GM12864 (cell line): ENCODE data around the gene HOXA5.

ENCODE experiments used
- DNase-seq: peaks from one replicate; pipeline ENCODE4 v3.0.0-alpha.2; 2011; ENCODE audit warnings: low read depth
- H3K4me3 ChIP-seq: 2 replicates; pipeline ENCODE4 v1.5.1; 2011; ENCODE audit warnings: mild to moderate bottlenecking, low read depth, low read length, control low read depth
- TF ChIP-seq, protein P1 (sequence below): IDR thresholded peaks from 2 replicates; pipeline ENCODE4 v1.5.1; 2011; ENCODE audit warnings: low read depth, mild to moderate bottlenecking, moderate library complexity, low read length, control low read depth, inconsistent platforms; ENCODE audit errors: missing control alignments

HOXA5 gene

GRCh38 chr7:27185013-27185853 lies 41.8 kb upstream of the HOXA5 start, which contains the start of gene HOXA11:
Gene HOXA11 (minus strand): TSS chr7:27185232. CDS start chr7:27185144, 88 bp downstream.
- no peak for DNase-seq
- H3K4me3 ChIP-seq: peak within 1 kb of the TSS; percentile 24
- TF ChIP-seq, protein P1, sequence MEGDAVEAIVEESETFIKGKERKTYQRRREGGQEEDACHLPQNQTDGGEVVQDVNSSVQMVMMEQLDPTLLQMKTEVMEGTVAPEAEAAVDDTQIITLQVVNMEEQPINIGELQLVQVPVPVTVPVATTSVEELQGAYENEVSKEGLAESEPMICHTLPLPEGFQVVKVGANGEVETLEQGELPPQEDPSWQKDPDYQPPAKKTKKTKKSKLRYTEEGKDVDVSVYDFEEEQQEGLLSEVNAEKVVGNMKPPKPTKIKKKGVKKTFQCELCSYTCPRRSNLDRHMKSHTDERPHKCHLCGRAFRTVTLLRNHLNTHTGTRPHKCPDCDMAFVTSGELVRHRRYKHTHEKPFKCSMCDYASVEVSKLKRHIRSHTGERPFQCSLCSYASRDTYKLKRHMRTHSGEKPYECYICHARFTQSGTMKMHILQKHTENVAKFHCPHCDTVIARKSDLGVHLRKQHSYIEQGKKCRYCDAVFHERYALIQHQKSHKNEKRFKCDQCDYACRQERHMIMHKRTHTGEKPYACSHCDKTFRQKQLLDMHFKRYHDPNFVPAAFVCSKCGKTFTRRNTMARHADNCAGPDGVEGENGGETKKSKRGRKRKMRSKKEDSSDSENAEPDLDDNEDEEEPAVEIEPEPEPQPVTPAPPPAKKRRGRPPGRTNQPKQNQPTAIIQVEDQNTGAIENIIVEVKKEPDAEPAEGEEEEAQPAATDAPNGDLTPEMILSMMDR: no peak

- no peak for DNase-seq
- H3K4me3 ChIP-seq: peak overlapping the region; percentile 24
- TF ChIP-seq, protein P1: no peak
Observed at GRCh38 chr7:27184337-27185012, 41.0 kb upstream of the HOXA5 start.

- TF ChIP-seq, protein P1: no peak
- peak overlapping the region; percentile 24 for H3K4me3 ChIP-seq
- no peak for DNase-seq
Observed at GRCh38 chr7:27183682-27184336, 40.3 kb upstream of the HOXA5 start.

DNA sequence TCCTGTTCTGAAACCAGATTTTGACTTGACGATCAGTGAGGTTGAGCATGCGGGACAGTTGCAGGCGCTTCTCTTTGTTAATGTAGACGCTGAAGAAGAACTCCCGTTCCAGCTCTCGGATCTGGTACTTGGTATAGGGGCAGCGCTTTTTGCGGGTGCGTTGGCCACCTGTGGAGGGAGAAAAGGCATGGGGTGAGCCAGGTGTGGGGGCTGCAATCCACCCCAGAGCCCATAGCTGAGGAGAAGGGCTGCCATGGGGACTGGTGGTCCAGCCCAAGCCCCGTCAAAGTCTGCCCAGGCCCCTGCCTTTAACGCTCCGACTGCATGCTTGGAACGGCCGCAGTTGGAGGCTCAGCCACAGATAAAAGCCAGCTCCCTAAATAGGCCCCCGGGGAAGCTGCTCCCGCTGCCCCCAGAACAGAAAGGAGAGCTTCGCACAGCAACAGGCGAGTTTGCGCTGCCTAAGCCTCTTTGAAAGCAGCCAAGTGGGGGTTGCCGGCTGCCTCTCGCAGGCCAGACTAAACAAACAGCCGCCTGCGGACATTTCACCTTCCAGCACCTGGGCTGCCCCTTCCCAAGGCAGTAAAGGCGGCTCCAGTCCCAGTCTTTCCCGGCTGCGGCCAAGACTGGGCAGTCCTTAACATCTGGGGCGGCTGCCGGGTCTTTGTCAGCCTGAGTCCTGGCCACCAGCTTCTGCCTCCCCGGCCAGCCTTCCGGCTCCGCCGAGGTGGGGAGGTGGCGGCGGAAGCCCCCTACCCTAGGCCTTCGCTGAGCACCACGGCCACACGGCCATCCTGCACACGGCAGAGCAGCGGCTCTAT lies 39.6 kb upstream of the HOXA5 start:
- no peak overlapping the region for H3K4me3 ChIP-seq

DNA sequence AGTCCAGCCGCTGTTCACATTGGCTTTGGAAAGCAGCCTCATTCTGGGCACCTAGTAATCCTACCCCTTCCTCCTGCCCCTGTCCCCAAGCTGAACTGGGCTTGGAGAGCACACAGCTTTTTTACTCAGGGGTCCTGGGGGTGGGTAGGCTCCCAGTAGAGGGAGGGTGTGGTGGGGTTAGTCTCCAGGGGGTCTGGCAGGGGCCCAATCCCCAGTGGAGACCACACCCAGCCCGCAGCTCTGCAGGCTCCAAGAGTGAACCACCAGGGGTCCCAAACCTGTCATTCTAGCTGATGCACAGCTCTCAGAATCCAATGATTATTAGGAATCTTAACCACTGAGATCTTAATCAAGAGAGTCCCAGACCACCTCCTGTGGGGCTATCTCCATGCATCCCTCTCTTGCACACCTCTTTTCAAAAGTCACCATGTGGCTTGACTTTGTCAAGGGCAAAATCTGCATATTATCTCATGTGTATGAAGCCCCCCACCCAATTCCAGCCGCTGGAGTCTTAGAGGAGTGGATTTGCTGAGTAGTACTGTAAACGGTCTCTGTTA lies 38.9 kb upstream of the HOXA5 start:
- DNase-seq: no peak
- TF ChIP-seq, protein P1: no peak
- no peak overlapping the region for H3K4me3 ChIP-seq

More for the DNA sequence above, 39.6 kb upstream of the HOXA5 start:
- DNase-seq: no peak
- TF ChIP-seq, protein P1: no peak

DNA sequence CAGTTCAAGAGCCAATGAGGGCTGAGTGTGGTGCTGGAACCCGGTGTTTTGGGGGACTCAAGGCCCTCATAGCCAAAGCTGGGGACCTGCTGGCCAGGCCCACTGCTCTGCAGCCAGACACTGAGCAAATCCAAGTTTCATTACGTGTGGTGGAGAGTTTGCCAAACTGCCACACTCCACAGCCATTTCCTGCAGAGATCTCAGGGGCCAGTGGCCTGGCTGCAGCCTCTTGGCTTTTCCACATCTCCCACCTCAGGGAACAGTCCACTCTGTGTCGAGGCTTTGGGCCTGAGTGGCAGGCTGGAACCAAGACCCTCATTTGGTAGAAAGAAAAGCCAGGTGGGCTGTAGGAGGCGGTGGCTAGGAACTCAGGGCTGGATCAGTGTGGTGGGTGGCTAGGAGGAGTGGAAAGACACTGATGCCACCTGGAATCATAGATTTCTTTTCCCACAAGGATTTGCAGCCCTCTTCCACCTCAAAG lies 38.4 kb upstream of the HOXA5 start:
- TF ChIP-seq, protein P1: no peak
- no peak for DNase-seq
- no peak overlapping the region for H3K4me3 ChIP-seq
